DMS53 treated with DMSO at 0.1 percent for 48 hours (cell line): ENCODE results near the gene RNF215.

Experiments
- DNase-seq: peaks from one replicate; lab custom pipeline; 2025; ENCODE audit not compliant: unreplicated experiment; lab: John Stamatoyannopoulos, UW

RNF215 gene

GRCh38 chr22:30334646-30335045 lies 52.6 kb downstream of the RNF215 start:
- no peak for DNase-seq

DNA sequence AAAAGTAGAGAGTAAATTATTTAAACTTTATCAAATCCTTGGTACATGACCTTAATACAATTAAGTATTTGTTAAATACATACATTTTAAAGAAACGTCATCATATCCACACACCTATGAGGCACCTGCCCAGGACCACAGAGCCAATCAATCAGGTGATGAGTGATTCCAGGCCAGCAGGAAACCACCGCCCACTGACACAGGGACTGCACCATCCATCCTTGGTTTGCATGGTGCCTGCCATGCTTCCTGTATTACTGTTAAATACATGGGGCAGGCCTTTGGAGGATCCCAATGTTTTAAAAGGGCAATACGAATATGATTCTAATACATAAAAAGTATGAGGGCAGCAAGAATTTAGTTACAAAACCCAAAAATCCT lies 53.5 kb downstream of the RNF215 start:
- DNase-seq: no peak

DNA sequence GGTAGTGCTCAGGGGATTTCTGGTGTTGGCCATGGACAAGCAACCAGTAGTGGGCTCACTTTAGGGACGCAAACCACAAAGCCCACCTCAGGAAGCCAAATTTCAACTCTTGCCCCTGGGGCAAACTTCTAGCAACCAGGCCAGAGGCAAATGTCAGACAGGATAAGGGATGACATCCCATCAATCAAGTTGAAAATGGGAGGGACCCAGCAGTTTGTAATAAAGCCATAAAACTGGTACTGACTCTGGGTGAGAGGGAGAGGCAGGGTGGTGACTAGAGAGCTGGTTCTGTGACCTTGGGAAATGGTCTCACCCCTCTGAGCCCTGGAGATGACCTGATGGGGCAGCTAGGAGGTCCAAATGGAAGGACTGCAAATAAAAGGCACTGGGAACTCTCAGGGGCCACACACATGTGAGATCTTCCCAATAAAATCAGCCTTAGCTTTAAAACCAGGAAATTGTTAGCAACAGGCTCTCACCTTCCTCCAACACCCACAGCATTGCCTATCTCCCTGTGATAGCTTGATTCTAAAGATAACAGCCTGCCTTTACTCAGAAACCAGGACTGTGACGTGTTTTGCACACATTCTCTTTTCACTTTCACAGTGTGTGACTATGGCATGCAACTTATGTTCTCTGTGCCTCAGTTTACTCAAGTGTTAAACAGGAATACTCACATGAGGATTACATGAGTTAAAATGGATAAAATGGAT lies 54.1 kb downstream of the RNF215 start:
- no peak for DNase-seq

- DNase-seq: no peak
Measured at GRCh38 chr22:30332551-30332950, 54.7 kb downstream of the RNF215 start.
